ENCODE data around the gene LIPN.

LIPN gene

GRCh38 chr10:88769384-88769783 lies 9.6 kb downstream of the LIPN start:
- no peak overlapping the region for H3K4me3 ChIP-seq (ENCODE audit: low read depth, low read length)
- TF ChIP-seq CTCF (IDR thresholded peaks at IDR 0.05; ENCODE audit: control insufficient read depth, extremely low read depth, insufficient read depth): no peak
- no peak for DNase-seq (ENCODE audit: low read depth)

GRCh38 chr10:88781206-88781605 lies 21.4 kb downstream of the LIPN start:
- TF ChIP-seq CTCF (IDR thresholded peaks at IDR 0.05; ENCODE audit: control insufficient read depth, extremely low read depth, insufficient read depth): no peak

GRCh38 chr10:88782222-88782621 lies 22.4 kb downstream of the LIPN start:
- no peak for TF ChIP-seq CTCF (IDR thresholded peaks at IDR 0.05; ENCODE audit: control insufficient read depth, extremely low read depth, insufficient read depth)
- no peak for DNase-seq (ENCODE audit: low read depth)

More at GRCh38 chr10:88781206-88781605, 21.4 kb downstream of the LIPN start:
- no peak overlapping the region for H3K4me3 ChIP-seq (ENCODE audit: low read depth, low read length)
- no peak for DNase-seq (ENCODE audit: low read depth)

GRCh38 chr10:88783724-88784123 lies 23.9 kb downstream of the LIPN start:
- no peak for DNase-seq (ENCODE audit: low read depth)
- TF ChIP-seq CTCF (IDR thresholded peaks at IDR 0.05; ENCODE audit: control insufficient read depth, extremely low read depth, insufficient read depth): no peak

More at GRCh38 chr10:88782222-88782621, 22.4 kb downstream of the LIPN start:
- H3K4me3 ChIP-seq (ENCODE audit: low read depth, low read length): no peak overlapping the region

GRCh38 chr10:88786032-88786770 lies 26.4 kb downstream of the LIPN start:
- DNase-seq (ENCODE audit: low read depth): no peak
- TF ChIP-seq CTCF (IDR thresholded peaks at IDR 0.05; ENCODE audit: control insufficient read depth, extremely low read depth, insufficient read depth): no peak
- no peak overlapping the region for H3K4me3 ChIP-seq (ENCODE audit: low read depth, low read length)

More at GRCh38 chr10:88783724-88784123, 23.9 kb downstream of the LIPN start:
- no peak overlapping the region for H3K4me3 ChIP-seq (ENCODE audit: low read depth, low read length)

GRCh38 chr10:88787463-88787862 lies 27.6 kb downstream of the LIPN start:
- no peak overlapping the region for H3K4me3 ChIP-seq (ENCODE audit: low read depth, low read length)
- TF ChIP-seq CTCF (IDR thresholded peaks at IDR 0.05; ENCODE audit: control insufficient read depth, extremely low read depth, insufficient read depth): no peak
- no peak for DNase-seq (ENCODE audit: low read depth)

GRCh38 chr10:88788924-88789323 lies 29.1 kb downstream of the LIPN start:
- no peak for DNase-seq (ENCODE audit: low read depth)
- H3K4me3 ChIP-seq (ENCODE audit: low read depth, low read length): no peak overlapping the region
- TF ChIP-seq CTCF (IDR thresholded peaks at IDR 0.05; ENCODE audit: control insufficient read depth, extremely low read depth, insufficient read depth): no peak

Measured in LNCaP clone FGC (cell line).